ENCODE measurements around the gene TPST2. TPM values are rescaled to one million over a fixed set of nuclear protein-coding genes. Genes with fewer than 3 reads are reported as not detected.
"Not testable (repeated sequence)": the region's sequence is repeated elsewhere in the genome, so short reads cannot be mapped to it uniquely, and the experiment has no call there.

TPST2 gene
- total RNA-seq, 1 donor from 2014 or later: 26.2 TPM

- no peak for DNase-seq (ENCODE audit: low read depth)
- Histone ChIP-seq H3K36me3 (ENCODE audit: control insufficient read depth, insufficient read depth, low read length) (no peaks in the 10 kb centered on the region), H3K4me3 (ENCODE audit: low read depth, low read length) (no peak overlapping the region), H3K27me3 (ENCODE audit: control insufficient read depth, insufficient read depth, low read length) (no peaks in the 10 kb centered on the region)
- TF ChIP-seq CTCF (IDR thresholded peaks at IDR 0.05; ENCODE audit: insufficient read depth, low read length, poor library complexity, severe bottlenecking): no peak
These were observed 55.6 kb downstream of the TPST2 start for GRCh38 chr22:26534171-26534855.

- DNase-seq (ENCODE audit: low read depth): no peak
- no peak overlapping the region for H3K4me3 ChIP-seq (ENCODE audit: low read depth, low read length)
- H3K27me3 ChIP-seq (ENCODE audit: control insufficient read depth, insufficient read depth, low read length): no peaks in the 10 kb centered on the region
- H3K36me3 ChIP-seq (ENCODE audit: control insufficient read depth, insufficient read depth, low read length): no peaks in the 10 kb centered on the region
- no peak for TF ChIP-seq CTCF (IDR thresholded peaks at IDR 0.05; ENCODE audit: insufficient read depth, low read length, poor library complexity, severe bottlenecking)
These were observed 60.6 kb downstream of the TPST2 start for GRCh38 chr22:26529345-26529744.

- DNase-seq (ENCODE audit: low read depth); H3K27me3 ChIP-seq (ENCODE audit: control insufficient read depth, insufficient read depth, low read length); H3K36me3 ChIP-seq (ENCODE audit: control insufficient read depth, insufficient read depth, low read length); H3K4me3 ChIP-seq (ENCODE audit: low read depth, low read length): not testable (repeated sequence)
These were observed 61.4 kb downstream of the TPST2 start for GRCh38 chr22:26528518-26528917.

- DNase-seq (ENCODE audit: low read depth): no peak
- Histone ChIP-seq H3K36me3 (ENCODE audit: control insufficient read depth, insufficient read depth, low read length) (no peaks in the 10 kb centered on the region), H3K4me3 (ENCODE audit: low read depth, low read length) (no peak overlapping the region), H3K27me3 (ENCODE audit: control insufficient read depth, insufficient read depth, low read length) (no peaks in the 10 kb centered on the region)
- no peak for TF ChIP-seq CTCF (IDR thresholded peaks at IDR 0.05; ENCODE audit: insufficient read depth, low read length, poor library complexity, severe bottlenecking)
These were observed 62.1 kb downstream of the TPST2 start for GRCh38 chr22:26527574-26528465.

- Histone ChIP-seq H3K36me3 (ENCODE audit: control insufficient read depth, insufficient read depth, low read length) (no peaks in the 10 kb centered on the region), H3K27me3 (ENCODE audit: control insufficient read depth, insufficient read depth, low read length) (no peaks in the 10 kb centered on the region), H3K4me3 (ENCODE audit: low read depth, low read length) (no peak overlapping the region)
- TF ChIP-seq CTCF (IDR thresholded peaks at IDR 0.05; ENCODE audit: insufficient read depth, low read length, poor library complexity, severe bottlenecking): no peak
- no peak for DNase-seq (ENCODE audit: low read depth)
These were observed 62.8 kb downstream of the TPST2 start for GRCh38 chr22:26527167-26527566.

- Histone ChIP-seq H3K27me3 (ENCODE audit: control insufficient read depth, insufficient read depth, low read length) (no peaks in the 10 kb centered on the region), H3K4me3 (ENCODE audit: low read depth, low read length) (no peak overlapping the region), H3K36me3 (ENCODE audit: control insufficient read depth, insufficient read depth, low read length) (no peaks in the 10 kb centered on the region)
- TF ChIP-seq CTCF (IDR thresholded peaks at IDR 0.05; ENCODE audit: insufficient read depth, low read length, poor library complexity, severe bottlenecking): no peak
- DNase-seq (ENCODE audit: low read depth): no peak
These were observed 63.9 kb downstream of the TPST2 start for GRCh38 chr22:26525946-26526564.
